T-cell (primary cell): ENCODE data around the gene ARHGEF28. TPM values are rescaled to one million over a fixed set of nuclear protein-coding genes. Genes with fewer than 3 reads are reported as not detected.

Source experiments
- ATAC-seq, 4 experiments: fragments of 200-7000 bp in 3 of 4; fragments of 150-1000 bp in 1 of 4; cut with Tn5 transposase; replicated peaks in 1 of 4; 1 replicate in 3 of 4; 2 replicates in 1 of 4; pipeline ENCODE4 v1.10.0; 2021; ENCODE audit warnings: moderate library complexity in 3 of 4, mild to moderate bottlenecking in 2 of 4, moderate number of reproducible peaks in 1 of 4
- CTCF ChIA-PET, 2 donors: fragments of 300-600 bp; sonication (Branson Sonifier 250); formaldehyde crosslinking; loops; one replicate each; lab custom pipeline; 2022; ENCODE audit warnings: antibody characterized with exemption in 2 of 2; lab: Charles Lee
- POLR2A ChIA-PET, 2 donors: fragments of 300-600 bp; sonication (Branson Sonifier 250); formaldehyde crosslinking; loops; one replicate each; lab custom pipeline; 2022; ENCODE audit warnings: antibody characterized with exemption in 2 of 2; lab: Charles Lee
- DNase-seq, 35 experiments: peaks; one replicate each; pipeline versions ENCODE4 v3.0.0 to v3.0.0-alpha.2; 2013 to 2023
- H3K27ac ChIP-seq: one replicate; pipeline ENCODE4 v1.5.1; 2013; ENCODE audit warnings: low read length
- H3K27me3 ChIP-seq, 2 experiments: replicated peaks in 1 of 2; 1 replicate in 1 of 2; 2 replicates in 1 of 2; pipeline versions ENCODE4 v1.6.1 to v1.7.0; 2013; ENCODE audit warnings: low read length in 1 of 2, mixed read lengths in 1 of 2; ENCODE audit not compliant: control insufficient read depth in 2 of 2, insufficient read depth in 2 of 2; ENCODE audit errors: extremely low read depth in 1 of 2
- H3K36me3 ChIP-seq, 2 donors: 1 replicate in 1 of 2; 2 replicates in 1 of 2; pipeline versions ENCODE4 v1.6.1 to v1.7.0; 2013; ENCODE audit warnings: low read length in 1 of 2; ENCODE audit not compliant: control insufficient read depth in 2 of 2, insufficient read depth in 1 of 2; ENCODE audit errors: extremely low read depth in 1 of 2
- H3K4me1 ChIP-seq, 2 experiments: 1 replicate in 1 of 2; 2 replicates in 1 of 2; pipeline versions ENCODE4 v1.6.1 to v1.7.0; 2013; ENCODE audit warnings: low read length in 2 of 2, mixed read lengths in 1 of 2; ENCODE audit not compliant: insufficient read depth in 2 of 2, control insufficient read depth in 1 of 2; ENCODE audit errors: extremely low read depth in 1 of 2
- H3K4me3 ChIP-seq, 2 donors: 1 replicate in 1 of 2; 2 replicates in 1 of 2; pipeline versions ENCODE4 v1.5.1 to v1.7.0; 2013; ENCODE audit warnings: mild to moderate bottlenecking in 2 of 2, low read length in 1 of 2, moderate library complexity in 1 of 2; ENCODE audit not compliant: control insufficient read depth in 1 of 2; ENCODE audit errors: extremely low read depth in 1 of 2
- H3K9me3 ChIP-seq: 2 replicates; pipeline ENCODE4 v1.7.0; 2013
- H3K27ac Mint-ChIP-seq, 2 donors: one replicate each; pipeline ENCODE4 v1.8.0; 2020 to 2021; ENCODE audit warnings: mild to moderate bottlenecking in 2 of 2, mixed read lengths in 2 of 2
- H3K27me3 Mint-ChIP-seq, 2 donors: one replicate each; pipeline ENCODE4 v1.8.0; 2021 to 2022; ENCODE audit warnings: mixed read lengths in 2 of 2
- H3K36me3 Mint-ChIP-seq: one replicate; pipeline ENCODE4 v1.8.0; 2021; ENCODE audit warnings: mixed read lengths
- H3K4me1 Mint-ChIP-seq, 3 donors: one replicate each; pipeline ENCODE4 v1.8.0; 2020 to 2022; ENCODE audit warnings: mixed read lengths in 3 of 3, mild to moderate bottlenecking in 1 of 3
- H3K4me3 Mint-ChIP-seq, 3 donors: one replicate each; pipeline ENCODE4 v1.8.0; 2020 to 2022; ENCODE audit warnings: mild to moderate bottlenecking in 3 of 3, mixed read lengths in 3 of 3, moderate library complexity in 3 of 3
- H3K9me3 Mint-ChIP-seq, 3 donors: one replicate each; pipeline ENCODE4 v1.8.0; 2020 to 2022; ENCODE audit warnings: mixed read lengths in 3 of 3
- WGBS: methylation state at CpG from one replicate; pipeline ENCODE4 v1.1.5; 2013; ENCODE audit warnings: missing lambda C conversion rate; ENCODE audit not compliant: insufficient coverage; 5-methylcytosine and 5-hydroxymethylcytosine counted together
- total RNA-seq, 35 experiments: library from RNA in 6 of 35; stranded (reverse) in 6 of 35; fragments of 120-200 nt in 1 of 35; gene quantifications; one replicate each; pipeline versions ENCODE4 v1.2.1 to v1.2.4 and lab custom pipeline; 2013 to 2026

The ARHGEF28 gene
- total RNA-seq, 5 donors from 2014 or later (not counting 1 experiment from before 2014, with no cell fraction given), result 0.05 to 0.73 (median 0.36) TPM

DNA sequence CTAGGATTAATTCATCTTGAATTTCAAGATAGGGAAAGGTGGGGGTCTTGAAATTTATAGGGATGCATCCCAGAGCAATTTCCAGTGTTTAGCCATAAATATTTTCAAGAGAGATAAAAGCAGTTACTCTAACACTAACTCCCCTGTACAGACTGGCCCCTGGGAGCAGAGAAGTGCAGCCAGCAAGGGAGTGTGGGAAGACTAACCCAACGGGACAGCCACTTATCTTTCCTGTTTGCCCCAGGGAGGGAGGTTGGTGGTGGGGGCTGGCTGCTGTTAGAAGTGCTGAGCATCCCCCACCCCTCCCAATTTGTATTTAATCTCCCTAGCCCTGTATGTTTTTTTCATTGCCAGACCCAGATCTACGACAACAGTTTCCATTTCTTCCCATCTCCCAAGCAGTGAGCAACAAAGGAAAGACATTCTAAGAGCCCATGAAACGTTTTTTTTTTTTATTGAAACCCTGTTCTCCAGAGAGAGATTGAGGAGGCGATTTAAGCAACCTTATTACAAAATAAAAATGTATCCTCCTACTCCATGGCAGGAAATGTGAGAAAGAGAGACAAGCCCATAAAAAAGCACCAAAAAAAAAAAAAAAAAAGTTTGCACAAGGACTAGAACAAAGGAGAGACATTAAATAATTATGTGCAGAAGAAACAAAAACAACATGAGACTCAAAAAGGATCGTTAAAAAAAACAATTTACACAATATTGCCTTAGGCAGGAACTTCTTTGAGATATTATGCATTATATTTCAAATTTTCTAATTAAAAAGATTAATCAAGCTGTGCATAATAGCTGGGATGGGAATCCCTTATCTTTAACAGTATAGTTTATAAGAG lies 343.4 kb downstream of the ARHGEF28 start:
- H3K27me3 Mint-ChIP-seq, result peaks cover 4 to 6% of the 10 kb centered on the region in 2 donors
- DNase-seq (no peak), ATAC-seq (no peak)
- Histone ChIP-seq H3K4me3 (no peak overlapping the region), H3K36me3 (no peaks in the 10 kb centered on the region), H3K4me1 (no peaks in the 10 kb centered on the region), H3K9me3 (no peaks in the 10 kb centered on the region), H3K27ac (no peak overlapping the region), H3K27me3 (peaks cover 0 to 9% of the 10 kb centered on the region in 2 experiments)
- 0% methylated on average over 1 of the region's 5 CpGs for WGBS
- CTCF ChIA-PET, result no interaction called here
- no peak overlapping the region for H3K27ac Mint-ChIP-seq
- no peaks in the 10 kb centered on the region for H3K36me3 Mint-ChIP-seq
- POLR2A ChIA-PET, result interaction anchor here in 1 of 2 donors (0.6 kb wide), 1 partner anchor 18 kb away, joined by 4 read pairs; no protein-coding TSS in a partner anchor
- no peaks in the 10 kb centered on the region for H3K4me1 Mint-ChIP-seq
- H3K9me3 Mint-ChIP-seq, result no peaks in the 10 kb centered on the region
- no peak overlapping the region for H3K4me3 Mint-ChIP-seq

- WGBS, result 60% methylated on average over 2 of the region's 4 CpGs
- no peak for DNase-seq
- POLR2A ChIA-PET, result no interaction called here
- H3K4me3 ChIP-seq, result no peak overlapping the region
- no peak overlapping the region for H3K4me3 Mint-ChIP-seq
- no peaks in the 10 kb centered on the region for H3K9me3 Mint-ChIP-seq
- no peaks in the 10 kb centered on the region for H3K4me1 Mint-ChIP-seq
- CTCF ChIA-PET, result no interaction called here
- H3K36me3 ChIP-seq, result no peaks in the 10 kb centered on the region
- peaks cover 0 to 12% of the 10 kb centered on the region in 2 experiments for H3K27me3 ChIP-seq
- ATAC-seq, result no peak
- H3K9me3 ChIP-seq, result no peaks in the 10 kb centered on the region
- H3K27me3 Mint-ChIP-seq, result peaks cover 4 to 6% of the 10 kb centered on the region in 2 donors
- no peak overlapping the region for H3K27ac ChIP-seq
- no peaks in the 10 kb centered on the region for H3K4me1 ChIP-seq
- no peak overlapping the region for H3K27ac Mint-ChIP-seq
- H3K36me3 Mint-ChIP-seq, result no peaks in the 10 kb centered on the region
Measured at GRCh38 chr5:73971326-73971725, 345.3 kb downstream of the ARHGEF28 start.

DNA sequence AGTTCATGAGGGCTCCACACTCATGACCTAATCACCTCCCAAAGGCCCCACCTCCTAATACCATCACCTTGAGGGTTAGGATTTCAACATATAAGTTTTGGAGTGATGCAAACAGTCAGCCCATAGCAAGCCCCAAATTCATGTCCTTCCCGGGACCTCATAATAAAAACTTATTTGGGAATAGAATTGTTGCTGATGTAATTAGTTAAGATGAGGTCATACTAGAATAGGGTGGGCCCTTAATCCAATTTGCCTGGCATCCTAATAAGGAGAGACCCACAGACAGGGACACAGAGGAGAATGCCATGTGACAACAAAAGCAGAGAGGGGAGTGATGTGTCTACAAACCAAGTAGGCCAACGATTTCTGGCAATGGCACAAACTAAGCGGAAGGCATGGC lies 347.1 kb downstream of the ARHGEF28 start:
- ATAC-seq, result no peak
- H3K27me3 ChIP-seq, result peaks cover 0 to 9% of the 10 kb centered on the region in 2 experiments
- H3K9me3 ChIP-seq, result no peaks in the 10 kb centered on the region
- no peak for DNase-seq
- H3K27ac ChIP-seq, result no peak overlapping the region
- peaks cover 6 to 11% of the 10 kb centered on the region in 2 donors for H3K27me3 Mint-ChIP-seq
- no peaks in the 10 kb centered on the region for H3K36me3 Mint-ChIP-seq
- ChIA-PET CTCF (no interaction called here), POLR2A (interaction anchor here in 1 of 2 donors (0.6 kb wide), 1 partner anchor 10 kb away, joined by 4 read pairs; no protein-coding TSS in a partner anchor)
- H3K9me3 Mint-ChIP-seq, result no peaks in the 10 kb centered on the region
- no peaks in the 10 kb centered on the region for H3K36me3 ChIP-seq
- 96% methylated on average over 2 of the region's 3 CpGs for WGBS
- H3K4me3 ChIP-seq, result no peak overlapping the region
- no peak overlapping the region for H3K4me3 Mint-ChIP-seq
- H3K4me1 Mint-ChIP-seq, result no peaks in the 10 kb centered on the region
- H3K4me1 ChIP-seq, result no peaks in the 10 kb centered on the region
- H3K27ac Mint-ChIP-seq, result no peak overlapping the region

- Histone ChIP-seq H3K4me1 (no peaks in the 10 kb centered on the region), H3K27ac (no peak overlapping the region), H3K9me3 (no peaks in the 10 kb centered on the region), H3K27me3 (peaks cover 0 to 7% of the 10 kb centered on the region in 2 experiments), H3K4me3 (no peak overlapping the region), H3K36me3 (no peaks in the 10 kb centered on the region)
- Mint-ChIP-seq H3K27me3 (peaks cover 6 to 11% of the 10 kb centered on the region in 2 donors), H3K4me1 (no peaks in the 10 kb centered on the region), H3K4me3 (no peak overlapping the region), H3K36me3 (no peaks in the 10 kb centered on the region), H3K9me3 (no peaks in the 10 kb centered on the region), H3K27ac (no peak overlapping the region)
- DNase-seq (no peak), ATAC-seq (no peak)
- CTCF ChIA-PET, result interaction anchor here in 1 of 2 donors (0.6 to 0.9 kb wide), 2 partner anchors 28 to 795 kb away, joined by 3 to 4 read pairs; no protein-coding TSS in a partner anchor
- WGBS, result 50% methylated on average over 4 of the region's 4 CpGs
- POLR2A ChIA-PET, result no interaction called here
Measured at GRCh38 chr5:73974871-73975360, 348.9 kb downstream of the ARHGEF28 start.

- Mint-ChIP-seq H3K27ac (no peak overlapping the region), H3K4me1 (no peaks in the 10 kb centered on the region), H3K27me3 (peaks cover 2 to 11% of the 10 kb centered on the region in 2 donors), H3K36me3 (no peaks in the 10 kb centered on the region), H3K9me3 (no peaks in the 10 kb centered on the region), H3K4me3 (no peak overlapping the region)
- Histone ChIP-seq H3K4me1 (no peaks in the 10 kb centered on the region), H3K9me3 (no peaks in the 10 kb centered on the region), H3K36me3 (no peaks in the 10 kb centered on the region), H3K27ac (no peak overlapping the region), H3K4me3 (no peak overlapping the region), H3K27me3 (peaks cover 0 to 3% of the 10 kb centered on the region in 2 experiments)
- ATAC-seq, result no peak
- ChIA-PET CTCF (interaction anchor here in 1 of 2 donors (0.7 kb wide), 1 partner anchor 21 kb away, joined by 3 read pairs; no protein-coding TSS in a partner anchor), POLR2A (no interaction called here)
- no peak for DNase-seq
- 73% methylated on average over 2 of the region's 4 CpGs for WGBS
Measured at GRCh38 chr5:73975845-73976244, 349.8 kb downstream of the ARHGEF28 start.

DNA sequence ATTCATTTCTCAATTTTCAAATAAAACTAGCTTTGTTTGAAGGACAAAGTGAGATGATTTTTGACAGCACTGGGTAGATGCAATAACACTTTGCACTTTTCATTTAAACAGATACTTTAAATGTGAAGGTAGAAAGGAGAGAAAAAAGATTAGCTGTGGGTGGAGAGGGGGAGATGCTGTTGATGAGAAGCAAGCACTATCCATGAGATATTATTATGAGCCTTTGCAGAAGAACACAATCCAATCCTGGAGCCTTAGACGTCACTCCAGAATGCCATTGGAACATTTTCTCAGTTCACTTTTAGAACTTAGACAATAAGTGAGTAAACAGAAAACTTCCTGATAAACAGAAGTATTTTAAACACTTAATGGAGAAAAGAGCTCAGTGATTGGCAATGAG lies 351.1 kb downstream of the ARHGEF28 start:
- Mint-ChIP-seq H3K4me1 (no peaks in the 10 kb centered on the region), H3K4me3 (no peak overlapping the region), H3K36me3 (no peaks in the 10 kb centered on the region), H3K9me3 (no peaks in the 10 kb centered on the region), H3K27me3 (peaks cover 2 to 16% of the 10 kb centered on the region in 2 donors), H3K27ac (no peak overlapping the region)
- no peak for DNase-seq
- no peaks in the 10 kb centered on the region for H3K36me3 ChIP-seq
- no peak overlapping the region for H3K27ac ChIP-seq
- no CpG with 5 or more reads among the region's 1 CpG for WGBS
- no peak overlapping the region for H3K4me3 ChIP-seq
- POLR2A ChIA-PET, result no interaction called here
- no peaks in the 10 kb centered on the region for H3K9me3 ChIP-seq
- peaks cover 0 to 3% of the 10 kb centered on the region in 2 experiments for H3K27me3 ChIP-seq
- no peak for ATAC-seq
- H3K4me1 ChIP-seq, result no peaks in the 10 kb centered on the region
- CTCF ChIA-PET, result no interaction called here
